ENCODE data around the gene IGF1. TPM values are rescaled to one million over a fixed set of nuclear protein-coding genes. Genes with fewer than 3 reads are reported as not detected.

IGF1 gene
- total and polyA plus RNA-seq, 8 donors, result 15.7 to 99.9 (median 25.7) TPM

- Histone ChIP-seq H3K9me3 (peaks cover 0 to 2% of the 10 kb centered on the region in 2 donors), H3K4me3 (no peak overlapping the region), H3K27me3 (no peaks in the 10 kb centered on the region), H3K36me3 (no peaks in the 10 kb centered on the region), H3K27ac (peak overlapping the region in 1 of 2 donors; percentile 46), H3K4me1 (peaks cover 0 to 9% of the 10 kb centered on the region in 2 donors)
- no peak for TF ChIP-seq CTCF (IDR thresholded peaks at IDR 0.05)
- intact Hi-C loops (cut with DNase I), result no loop called here
- DNase-seq (no peak), ATAC-seq (no peak)
Observed at GRCh38 chr12:102503831-102504230, 23.5 kb upstream of the IGF1 start.

- peak; percentile 62 for ATAC-seq
- Histone ChIP-seq H3K27ac (peak overlapping the region in 1 of 2 donors; percentile 46), H3K4me1 (peaks cover 0 to 9% of the 10 kb centered on the region in 2 donors), H3K36me3 (no peaks in the 10 kb centered on the region), H3K9me3 (peaks cover 0 to 2% of the 10 kb centered on the region in 2 donors), H3K4me3 (no peak overlapping the region), H3K27me3 (no peaks in the 10 kb centered on the region)
- intact Hi-C loops (cut with DNase I), result no loop called here
- no peak for DNase-seq
- TF ChIP-seq CTCF (IDR thresholded peaks at IDR 0.05), result no peak
Observed at GRCh38 chr12:102503056-102503681, 22.8 kb upstream of the IGF1 start.

DNA sequence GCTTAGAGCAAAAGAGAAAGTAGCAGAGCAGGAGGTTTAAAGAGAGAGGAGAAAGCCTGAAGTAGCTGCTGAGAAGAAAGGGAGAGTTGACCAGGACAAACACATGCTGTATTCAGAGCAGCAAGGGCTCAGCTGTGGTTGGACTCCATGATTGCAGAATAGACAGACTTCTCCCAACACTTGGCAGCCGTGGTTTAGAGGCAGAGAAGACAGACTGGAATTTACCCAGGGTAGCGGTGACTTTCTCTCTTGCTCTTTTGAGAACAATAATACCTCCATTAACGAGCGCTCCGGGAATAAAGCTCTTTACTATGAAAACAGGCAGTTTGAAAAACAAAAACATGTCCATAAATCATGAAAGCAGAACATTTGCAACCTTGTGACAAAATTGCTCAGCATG is 21.4 kb upstream of the IGF1 start:
- Histone ChIP-seq H3K36me3 (no peaks in the 10 kb centered on the region), H3K9me3 (peaks cover 0 to 2% of the 10 kb centered on the region in 2 donors), H3K4me1 (peaks cover 0 to 9% of the 10 kb centered on the region in 2 donors), H3K27ac (no peak overlapping the region), H3K4me3 (no peak overlapping the region), H3K27me3 (no peaks in the 10 kb centered on the region)
- ATAC-seq (no peak), DNase-seq (no peak)
- intact Hi-C loops (cut with DNase I), result no loop called here
- no peak for TF ChIP-seq CTCF (IDR thresholded peaks at IDR 0.05)

GRCh38 chr12:102498471-102498870 is 18.1 kb upstream of the IGF1 start:
- ATAC-seq, result peak; percentile 51
- Histone ChIP-seq H3K27me3 (no peaks in the 10 kb centered on the region), H3K36me3 (no peaks in the 10 kb centered on the region), H3K4me1 (peaks cover 0 to 9% of the 10 kb centered on the region in 2 donors), H3K4me3 (no peak overlapping the region), H3K27ac (no peak overlapping the region), H3K9me3 (peaks cover 0 to 2% of the 10 kb centered on the region in 2 donors)
- DNase-seq, result no peak
- intact Hi-C loops (cut with DNase I), result no loop called here
- TF ChIP-seq CTCF (IDR thresholded peaks at IDR 0.05), result no peak

GRCh38 chr12:102497743-102498142 is 17.4 kb upstream of the IGF1 start:
- H3K9me3 ChIP-seq, result peaks cover 0 to 6% of the 10 kb centered on the region in 2 donors
- intact Hi-C loops (cut with DNase I), result no loop called here
- ATAC-seq (no peak), DNase-seq (no peak)
- no peak for TF ChIP-seq CTCF (IDR thresholded peaks at IDR 0.05)
- H3K27ac ChIP-seq, result no peak overlapping the region
- H3K4me1 ChIP-seq, result peaks cover 0 to 5% of the 10 kb centered on the region in 2 donors
- no peaks in the 10 kb centered on the region for H3K27me3 ChIP-seq
- H3K4me3 ChIP-seq, result no peak overlapping the region
- H3K36me3 ChIP-seq, result no peaks in the 10 kb centered on the region
